IPS DF 6.9 (cell line): Measurements from ENCODE around the gene PTPRG.

Experiments
- DNase-seq: peaks from one replicate; pipeline ENCODE4 v3.0.0-alpha.2; 2013; ENCODE audit warnings: low read depth, low spot score
- H3K27ac ChIP-seq: one replicate; pipeline ENCODE4 v1.5.1; 2013; ENCODE audit warnings: low read length, control low read depth
- H3K27me3 ChIP-seq: 2 replicates; pipeline ENCODE4 v1.6.1; 2013; ENCODE audit warnings: mild to moderate bottlenecking, low read length; ENCODE audit not compliant: control insufficient read depth, insufficient read depth
- H3K36me3 ChIP-seq: 2 replicates; pipeline ENCODE4 v1.6.1; 2013; ENCODE audit warnings: low read length; ENCODE audit not compliant: control insufficient read depth, insufficient read depth
- H3K4me1 ChIP-seq: 2 replicates; pipeline ENCODE4 v1.6.1; 2013; ENCODE audit warnings: low read length; ENCODE audit not compliant: control insufficient read depth, insufficient read depth
- H3K4me3 ChIP-seq: 2 replicates; pipeline ENCODE4 v1.5.1; 2013; ENCODE audit warnings: mild to moderate bottlenecking, low read length
- H3K9me3 ChIP-seq: 2 replicates; pipeline ENCODE4 v1.6.1; 2013; ENCODE audit warnings: low read length, inconsistent platforms; ENCODE audit not compliant: control insufficient read depth, insufficient read depth
- WGBS: extraction: QIAGEN DNeasy Blood & Tissue Kit; methylation state at CpG from one replicate; pipeline ENCODE4 v1.1.7; 2013; ENCODE audit warnings: mixed read lengths, missing lambda C conversion rate; ENCODE audit not compliant: insufficient read length, insufficient coverage; 5-methylcytosine and 5-hydroxymethylcytosine counted together

Gene PTPRG

GRCh38 chr3:62249855-62250543 lies 688.6 kb downstream of the PTPRG start:
- Histone ChIP-seq H3K4me3 (no peak overlapping the region), H3K4me1 (peaks cover 1% of the 10 kb centered on the region; the same call in 1 of the 2 replicates)
- no CpG with 5 or more reads among the region's 2 CpGs for WGBS

GRCh38 chr3:62252438-62253157 lies 691.2 kb downstream of the PTPRG start:
- DNase-seq, result no peak
- Histone ChIP-seq H3K27me3 (no peaks in the 10 kb centered on the region), H3K27ac (no peak overlapping the region), H3K9me3 (no peaks in the 10 kb centered on the region), H3K4me3 (no peak overlapping the region), H3K4me1 (no peaks in the 10 kb centered on the region), H3K36me3 (no peaks in the 10 kb centered on the region)
- no CpG with 5 or more reads among the region's 2 CpGs for WGBS

More at GRCh38 chr3:62249855-62250543, 688.6 kb downstream of the PTPRG start:
- DNase-seq, result no peak
- Histone ChIP-seq H3K27me3 (no peaks in the 10 kb centered on the region), H3K9me3 (no peaks in the 10 kb centered on the region), H3K27ac (no peak overlapping the region), H3K36me3 (no peaks in the 10 kb centered on the region)

DNA sequence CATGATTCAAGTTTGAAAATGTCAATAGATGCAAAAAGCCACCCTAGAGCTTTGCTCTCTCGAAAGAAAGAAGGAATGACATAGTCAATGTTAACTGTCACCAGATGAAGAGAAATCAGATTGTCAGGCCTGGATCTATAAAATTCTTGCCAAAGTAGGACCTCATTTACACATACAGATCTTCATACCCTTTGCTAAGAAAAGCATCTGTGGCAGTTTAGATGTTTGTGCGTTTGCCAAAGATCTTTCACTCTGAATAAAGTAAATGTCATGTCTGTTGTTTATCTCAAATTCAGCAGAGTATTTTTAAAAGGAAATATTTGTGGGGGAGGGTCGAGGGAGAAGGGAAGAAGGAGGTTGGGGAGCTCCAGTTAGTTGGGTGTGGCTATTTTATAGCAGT lies 692.6 kb downstream of the PTPRG start:
- Histone ChIP-seq H3K27ac (no peak overlapping the region), H3K27me3 (no peaks in the 10 kb centered on the region), H3K9me3 (no peaks in the 10 kb centered on the region), H3K4me1 (no peaks in the 10 kb centered on the region), H3K36me3 (no peaks in the 10 kb centered on the region), H3K4me3 (no peak overlapping the region)
- WGBS, result 100% methylated on average over 1 of the region's 3 CpGs
- DNase-seq, result no peak

DNA sequence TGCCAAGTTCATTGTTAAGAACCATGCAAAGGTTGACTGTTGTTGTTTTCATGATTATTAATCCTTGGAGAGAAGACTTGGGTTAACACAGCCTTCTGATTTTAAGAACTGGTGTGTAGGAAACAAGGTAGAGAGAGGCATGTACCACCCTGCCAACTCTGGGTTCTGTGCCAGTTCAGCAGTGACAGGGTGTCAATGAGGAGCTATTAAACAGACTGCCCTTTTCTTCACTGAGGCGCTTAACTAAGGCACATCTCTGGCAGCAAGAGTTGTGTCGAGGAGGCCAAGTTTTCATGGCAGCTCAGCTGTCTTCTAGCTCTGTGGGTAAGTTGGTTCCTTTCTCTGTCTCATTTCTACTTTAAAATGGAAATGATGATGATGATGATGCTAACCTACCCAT lies 694.4 kb downstream of the PTPRG start:
- H3K27ac ChIP-seq, result no peak overlapping the region

GRCh38 chr3:62259924-62260323 lies 698.6 kb downstream of the PTPRG start:
- no CpG with 5 or more reads among the region's 3 CpGs for WGBS
- H3K9me3 ChIP-seq, result no peaks in the 10 kb centered on the region
- no peak overlapping the region for H3K4me3 ChIP-seq
- no peak overlapping the region for H3K27ac ChIP-seq
- no peaks in the 10 kb centered on the region; the same call in 1 of the 2 replicates for H3K36me3 ChIP-seq
- no peaks in the 10 kb centered on the region for H3K27me3 ChIP-seq
- no peaks in the 10 kb centered on the region; the same call in 1 of the 2 replicates for H3K4me1 ChIP-seq
- no peak for DNase-seq

More for the DNA sequence above, 694.4 kb downstream of the PTPRG start:
- no CpG with 5 or more reads among the region's 2 CpGs for whole genome bisulfite sequencing
- H3K4me3 ChIP-seq, result no peak overlapping the region
- no peaks in the 10 kb centered on the region for H3K36me3 ChIP-seq
- no peak for DNase-seq
- no peaks in the 10 kb centered on the region for H3K9me3 ChIP-seq
- no peaks in the 10 kb centered on the region for H3K27me3 ChIP-seq
- no peaks in the 10 kb centered on the region for H3K4me1 ChIP-seq

GRCh38 chr3:62260655-62261054 lies 699.3 kb downstream of the PTPRG start:
- no peak for DNase-seq

DNA sequence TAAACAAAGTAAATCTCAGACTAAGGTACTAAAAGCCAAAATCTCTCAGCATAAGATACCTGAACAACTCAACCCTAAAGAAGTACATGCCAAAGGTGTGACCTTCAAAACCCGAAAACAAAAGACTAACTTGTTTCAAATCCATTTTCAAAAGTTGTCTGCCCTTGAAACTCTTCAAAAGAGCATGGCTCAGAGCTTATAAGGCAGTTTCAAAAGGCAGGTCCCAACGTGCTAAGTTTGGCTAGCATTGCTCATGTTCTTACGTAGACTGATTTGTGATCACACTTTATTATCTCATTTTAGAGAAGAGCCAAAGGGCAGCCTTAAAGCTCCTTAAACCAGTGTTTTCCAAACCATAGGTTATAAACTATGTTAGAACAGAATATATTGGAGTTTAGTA lies 699.8 kb downstream of the PTPRG start:
- H3K36me3 ChIP-seq, result no peaks in the 10 kb centered on the region; the same call in 1 of the 2 replicates
- no peaks in the 10 kb centered on the region for H3K27me3 ChIP-seq
- H3K4me1 ChIP-seq, result no peaks in the 10 kb centered on the region; the same call in 1 of the 2 replicates
- H3K9me3 ChIP-seq, result no peaks in the 10 kb centered on the region
- no peak for DNase-seq
- no peak overlapping the region for H3K27ac ChIP-seq
- no CpG with 5 or more reads among the region's 3 CpGs for WGBS
- H3K4me3 ChIP-seq, result no peak overlapping the region

More at GRCh38 chr3:62260655-62261054, 699.3 kb downstream of the PTPRG start:
- Histone ChIP-seq H3K36me3 (no peaks in the 10 kb centered on the region; the same call in 1 of the 2 replicates), H3K27ac (no peak overlapping the region), H3K27me3 (no peaks in the 10 kb centered on the region), H3K9me3 (no peaks in the 10 kb centered on the region), H3K4me1 (no peaks in the 10 kb centered on the region; the same call in 1 of the 2 replicates), H3K4me3 (no peak overlapping the region)
- WGBS, result no CpG with 5 or more reads among the region's 1 CpG

GRCh38 chr3:62261736-62262135 lies 700.4 kb downstream of the PTPRG start:
- Histone ChIP-seq H3K27me3 (no peaks in the 10 kb centered on the region), H3K4me1 (no peaks in the 10 kb centered on the region; the same call in 1 of the 2 replicates), H3K27ac (no peak overlapping the region), H3K4me3 (no peak overlapping the region), H3K9me3 (no peaks in the 10 kb centered on the region), H3K36me3 (no peaks in the 10 kb centered on the region; the same call in 1 of the 2 replicates)
- no CpG with 5 or more reads among the region's 3 CpGs for WGBS
- DNase-seq, result no peak

GRCh38 chr3:62265528-62265927 lies 704.2 kb downstream of the PTPRG start:
- H3K4me3 ChIP-seq, result no peak overlapping the region
- no peaks in the 10 kb centered on the region for H3K9me3 ChIP-seq
- WGBS, result no CpG with 5 or more reads among the region's 1 CpG
- no peak for DNase-seq
- H3K27me3 ChIP-seq, result no peaks in the 10 kb centered on the region
- H3K36me3 ChIP-seq, result no peaks in the 10 kb centered on the region; the same call in 1 of the 2 replicates
- H3K27ac ChIP-seq, result no peak overlapping the region
- H3K4me1 ChIP-seq, result no peaks in the 10 kb centered on the region; the same call in 1 of the 2 replicates

GRCh38 chr3:62266668-62267283 lies 705.4 kb downstream of the PTPRG start:
- Histone ChIP-seq H3K27me3 (no peaks in the 10 kb centered on the region), H3K36me3 (peaks cover under 1% of the 10 kb centered on the region; the same call in 1 of the 2 replicates), H3K27ac (no peak overlapping the region), H3K4me1 (no peaks in the 10 kb centered on the region), H3K9me3 (no peaks in the 10 kb centered on the region), H3K4me3 (no peak overlapping the region)
- DNase-seq, result no peak
